Suprapubic skin (tissue), 4 donors: Measurements from ENCODE around the gene UGT2B11. TPM values are rescaled to one million over a fixed set of nuclear protein-coding genes. Genes with fewer than 3 reads are reported as not detected.
"Not testable (repeated sequence)": the region's sequence is repeated elsewhere in the genome, so short reads cannot be mapped to it uniquely, and the experiment has no call there.

Source experiments
- DNase-seq, 2 donors: peaks; one replicate each; pipeline ENCODE4 v3.0.0-alpha.2; 2019; ENCODE audit warnings: low spot score in 2 of 2
- H3K27ac ChIP-seq: fragments of 200-600 bp; sonication (generic); one replicate; pipeline ENCODE4 v1.5.1; 2019
- H3K27me3 ChIP-seq: fragments of 200-600 bp; sonication (generic); one replicate; pipeline ENCODE4 v1.5.1; 2019
- H3K36me3 ChIP-seq: fragments of 200-600 bp; sonication (generic); one replicate; pipeline ENCODE4 v1.5.1; 2019
- H3K4me1 ChIP-seq: fragments of 200-600 bp; sonication (generic); one replicate; pipeline ENCODE4 v1.5.1; 2019
- H3K4me3 ChIP-seq: fragments of 200-600 bp; sonication (generic); one replicate; pipeline ENCODE4 v1.5.1; 2019; ENCODE audit warnings: mild to moderate bottlenecking
- H3K9me3 ChIP-seq: fragments of 200-600 bp; sonication (generic); one replicate; pipeline ENCODE4 v1.5.1; 2019
- EP300 ChIP-seq: sonication (generic); formaldehyde crosslinking; IDR thresholded peaks from one replicate; pipeline ENCODE4 v1.6.1; 2017; ENCODE audit warnings: antibody characterized with exemption
- POLR2A ChIP-seq, 2 donors: fragments of 450-650 bp; IDR thresholded peaks; one replicate each; pipeline ENCODE4 v1.6.1; 2017; ENCODE audit warnings: antibody characterized with exemption in 2 of 2, mild to moderate bottlenecking in 2 of 2, moderate library complexity in 2 of 2
- POLR2AphosphoS5 ChIP-seq, 3 donors: sonication (generic); formaldehyde crosslinking; IDR thresholded peaks; one replicate each; pipeline ENCODE4 v1.6.1; 2017; ENCODE audit warnings: antibody characterized with exemption in 3 of 3
- WGBS: methylation state at CpG from one replicate; pipeline ENCODE4 v1.1.5; 2018; 5-methylcytosine and 5-hydroxymethylcytosine counted together
- total RNA-seq, 4 donors: library from RNA; depleted of rRNA; stranded (reverse); fragments of >200 nt; gene quantifications; one replicate each; pipeline ENCODE4 v1.1.0, GENCODE V29; 2016
- TF ChIP-seq, protein P1 (sequence below), 2 donors: fragments of 200-600 bp in 1 of 2; fragments of 450-650 bp in 1 of 2; sonication (generic) in 1 of 2; IDR thresholded peaks; one replicate each; pipeline ENCODE4 v1.5.1; 2016 to 2019; ENCODE audit warnings: antibody characterized with exemption in 2 of 2, mild to moderate bottlenecking in 1 of 2, moderate library complexity in 1 of 2

UGT2B11 gene
- total RNA-seq, 4 donors from 2014 or later: 0.49 to 2.4 (median 1.9) TPM; not detected in 1

DNA sequence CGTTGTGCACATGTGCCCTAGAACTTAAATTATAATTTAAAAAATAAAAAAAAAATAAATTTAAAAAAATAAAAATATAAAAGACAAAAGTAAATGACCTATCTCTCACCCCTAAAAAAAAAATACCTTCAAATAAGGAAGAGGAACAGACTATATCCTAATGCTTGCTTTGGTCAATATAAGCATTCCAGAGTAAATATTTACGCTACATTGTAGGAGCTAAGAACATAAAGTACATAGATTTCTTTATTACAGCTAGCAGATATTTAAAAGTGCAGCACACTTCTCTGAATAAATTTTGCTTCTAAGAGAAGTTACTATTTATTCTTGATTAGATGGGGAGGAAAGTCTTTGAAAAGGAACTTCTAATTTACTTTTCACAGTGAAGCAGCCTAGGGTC is 24.5 kb upstream of the UGT2B11 start:
- no peak for TF ChIP-seq POLR2A (IDR thresholded peaks at IDR 0.05)
- no peak for TF ChIP-seq EP300
- TF ChIP-seq POLR2AphosphoS5 (IDR thresholded peaks at IDR 0.05): no peak
- TF ChIP-seq, protein P1, sequence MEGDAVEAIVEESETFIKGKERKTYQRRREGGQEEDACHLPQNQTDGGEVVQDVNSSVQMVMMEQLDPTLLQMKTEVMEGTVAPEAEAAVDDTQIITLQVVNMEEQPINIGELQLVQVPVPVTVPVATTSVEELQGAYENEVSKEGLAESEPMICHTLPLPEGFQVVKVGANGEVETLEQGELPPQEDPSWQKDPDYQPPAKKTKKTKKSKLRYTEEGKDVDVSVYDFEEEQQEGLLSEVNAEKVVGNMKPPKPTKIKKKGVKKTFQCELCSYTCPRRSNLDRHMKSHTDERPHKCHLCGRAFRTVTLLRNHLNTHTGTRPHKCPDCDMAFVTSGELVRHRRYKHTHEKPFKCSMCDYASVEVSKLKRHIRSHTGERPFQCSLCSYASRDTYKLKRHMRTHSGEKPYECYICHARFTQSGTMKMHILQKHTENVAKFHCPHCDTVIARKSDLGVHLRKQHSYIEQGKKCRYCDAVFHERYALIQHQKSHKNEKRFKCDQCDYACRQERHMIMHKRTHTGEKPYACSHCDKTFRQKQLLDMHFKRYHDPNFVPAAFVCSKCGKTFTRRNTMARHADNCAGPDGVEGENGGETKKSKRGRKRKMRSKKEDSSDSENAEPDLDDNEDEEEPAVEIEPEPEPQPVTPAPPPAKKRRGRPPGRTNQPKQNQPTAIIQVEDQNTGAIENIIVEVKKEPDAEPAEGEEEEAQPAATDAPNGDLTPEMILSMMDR (IDR thresholded peaks at IDR 0.05): no peak

DNA sequence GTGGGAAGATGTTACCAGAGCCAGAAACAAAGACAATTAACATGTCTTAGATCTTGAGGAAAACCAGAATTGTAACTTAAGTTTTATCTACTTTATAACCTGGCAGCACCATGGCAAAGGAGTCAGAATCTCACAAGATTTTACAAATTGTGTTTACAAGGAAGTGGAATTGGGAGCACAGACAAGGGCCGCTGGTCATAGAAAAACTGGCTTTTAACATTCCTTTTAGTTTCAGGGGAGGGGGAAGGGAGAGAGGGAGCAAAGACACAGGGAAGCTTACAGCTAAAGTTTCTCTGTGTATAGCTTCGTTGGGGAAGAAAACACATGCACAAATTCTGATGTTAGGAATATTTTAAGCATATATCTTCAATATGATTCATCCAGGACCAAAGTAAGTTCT is 10.3 kb upstream of the UGT2B11 start:
- DNase-seq: no peak
- H3K27ac ChIP-seq: no peak overlapping the region
- H3K9me3 ChIP-seq: no peaks in the 10 kb centered on the region
- no peaks in the 10 kb centered on the region for H3K4me1 ChIP-seq
- no peaks in the 10 kb centered on the region for H3K27me3 ChIP-seq
- TF ChIP-seq EP300: no peak
- TF ChIP-seq, protein P1 (IDR thresholded peaks at IDR 0.05): no peak
- no peak for TF ChIP-seq POLR2AphosphoS5 (IDR thresholded peaks at IDR 0.05)
- TF ChIP-seq POLR2A (IDR thresholded peaks at IDR 0.05): no peak
- H3K4me3 ChIP-seq: no peak overlapping the region
- WGBS: 40% methylated on average over 2 of the region's 2 CpGs
- no peaks in the 10 kb centered on the region for H3K36me3 ChIP-seq

More for the DNA sequence above, 24.5 kb upstream of the UGT2B11 start:
- 86% methylated on average over 2 of the region's 2 CpGs for WGBS
- H3K27me3 ChIP-seq: no peaks in the 10 kb centered on the region
- DNase-seq: no peak
- no peak overlapping the region for H3K4me3 ChIP-seq
- no peaks in the 10 kb centered on the region for H3K4me1 ChIP-seq
- H3K36me3 ChIP-seq: no peaks in the 10 kb centered on the region
- H3K27ac ChIP-seq: no peak overlapping the region
- no peaks in the 10 kb centered on the region for H3K9me3 ChIP-seq

DNA sequence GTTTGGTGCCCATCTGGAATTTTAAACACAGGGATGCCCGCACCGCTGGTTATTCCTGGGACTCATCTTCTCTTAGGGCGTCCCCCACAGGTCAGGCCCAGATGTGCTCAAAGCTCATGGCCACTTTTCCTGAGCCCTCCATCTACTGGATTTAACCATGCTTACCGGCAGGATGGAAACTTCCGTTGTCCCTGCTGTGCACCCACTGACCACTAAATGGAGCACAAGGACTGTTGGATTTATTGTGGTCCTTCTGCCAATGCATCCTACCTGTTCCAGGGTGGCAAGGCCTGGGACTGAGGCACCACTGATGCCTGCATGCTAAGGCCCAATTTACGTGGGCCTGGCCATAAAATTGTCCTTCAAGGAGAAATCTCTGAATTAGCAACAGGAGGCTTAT is 8.7 kb upstream of the UGT2B11 start:
- WGBS: 94% methylated on average over 6 of the region's 6 CpGs
- H3K27ac ChIP-seq, H3K4me3 ChIP-seq, DNase-seq, H3K36me3 ChIP-seq, H3K27me3 ChIP-seq, H3K9me3 ChIP-seq, H3K4me1 ChIP-seq: not testable (repeated sequence)

DNA sequence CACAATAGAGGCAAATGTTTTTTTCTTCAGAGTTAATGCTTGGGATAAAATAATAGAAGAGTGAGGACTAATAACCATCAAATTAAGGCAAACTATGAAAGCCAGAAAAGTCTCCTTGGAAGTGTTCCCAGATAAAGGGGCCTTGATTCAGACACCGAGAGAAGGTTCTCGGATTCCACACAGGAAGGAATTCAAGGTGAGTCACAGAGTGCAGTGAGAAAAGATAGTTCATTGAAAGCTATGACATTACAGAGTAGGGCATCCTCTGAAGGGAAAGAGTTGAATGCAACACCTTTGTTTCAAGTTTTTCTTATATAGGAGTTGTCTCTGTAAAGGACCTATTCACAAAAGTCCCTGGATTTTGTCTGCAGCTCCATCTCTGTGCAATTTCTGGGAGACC is 3.9 kb upstream of the UGT2B11 start:
- not testable (repeated sequence) for DNase-seq, H3K9me3 ChIP-seq, H3K27me3 ChIP-seq, H3K27ac ChIP-seq, H3K4me3 ChIP-seq, H3K36me3 ChIP-seq, H3K4me1 ChIP-seq
- 78% methylated on average over 2 of the region's 2 CpGs for WGBS

DNA sequence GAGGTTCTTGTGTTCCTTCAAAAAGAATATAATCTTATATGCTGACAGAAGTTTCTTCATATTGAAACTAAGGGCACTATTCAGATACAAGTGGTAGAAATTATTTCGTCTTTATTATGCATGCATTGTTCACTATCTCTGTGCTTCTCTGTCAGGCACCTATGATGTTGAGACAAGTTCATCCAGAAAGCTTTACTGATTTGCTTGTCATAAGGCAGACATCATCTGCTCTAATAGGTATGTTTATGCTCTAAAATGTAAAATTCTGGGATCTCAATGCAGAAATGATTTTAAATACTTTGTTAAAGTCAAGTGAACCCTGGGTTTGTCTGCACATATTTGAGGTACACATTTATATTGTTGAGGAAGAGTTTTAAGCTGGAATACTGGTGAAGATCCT is 3.6 kb downstream of the UGT2B11 start:
- H3K27me3 ChIP-seq: no peaks in the 10 kb centered on the region

GRCh38 chr4:69198506-69198905 is 16.0 kb downstream of the UGT2B11 start:
- not testable (repeated sequence) for H3K9me3 ChIP-seq, H3K4me1 ChIP-seq, H3K27me3 ChIP-seq, H3K36me3 ChIP-seq, H3K27ac ChIP-seq, DNase-seq, H3K4me3 ChIP-seq
- WGBS: 71% methylated on average over 4 of the region's 4 CpGs

More for the DNA sequence above, 3.6 kb downstream of the UGT2B11 start:
- H3K36me3 ChIP-seq: no peaks in the 10 kb centered on the region
- H3K9me3 ChIP-seq: no peaks in the 10 kb centered on the region
- WGBS: 80% methylated on average over 1 of the region's 1 CpG
- no peak for DNase-seq
- H3K4me1 ChIP-seq: no peaks in the 10 kb centered on the region
- H3K4me3 ChIP-seq: no peak overlapping the region
- no peak overlapping the region for H3K27ac ChIP-seq
- TF ChIP-seq, protein P1 (IDR thresholded peaks at IDR 0.05): no peak
- TF ChIP-seq POLR2A (IDR thresholded peaks at IDR 0.05) (no peak), EP300 (no peak), POLR2AphosphoS5 (IDR thresholded peaks at IDR 0.05) (no peak)

DNA sequence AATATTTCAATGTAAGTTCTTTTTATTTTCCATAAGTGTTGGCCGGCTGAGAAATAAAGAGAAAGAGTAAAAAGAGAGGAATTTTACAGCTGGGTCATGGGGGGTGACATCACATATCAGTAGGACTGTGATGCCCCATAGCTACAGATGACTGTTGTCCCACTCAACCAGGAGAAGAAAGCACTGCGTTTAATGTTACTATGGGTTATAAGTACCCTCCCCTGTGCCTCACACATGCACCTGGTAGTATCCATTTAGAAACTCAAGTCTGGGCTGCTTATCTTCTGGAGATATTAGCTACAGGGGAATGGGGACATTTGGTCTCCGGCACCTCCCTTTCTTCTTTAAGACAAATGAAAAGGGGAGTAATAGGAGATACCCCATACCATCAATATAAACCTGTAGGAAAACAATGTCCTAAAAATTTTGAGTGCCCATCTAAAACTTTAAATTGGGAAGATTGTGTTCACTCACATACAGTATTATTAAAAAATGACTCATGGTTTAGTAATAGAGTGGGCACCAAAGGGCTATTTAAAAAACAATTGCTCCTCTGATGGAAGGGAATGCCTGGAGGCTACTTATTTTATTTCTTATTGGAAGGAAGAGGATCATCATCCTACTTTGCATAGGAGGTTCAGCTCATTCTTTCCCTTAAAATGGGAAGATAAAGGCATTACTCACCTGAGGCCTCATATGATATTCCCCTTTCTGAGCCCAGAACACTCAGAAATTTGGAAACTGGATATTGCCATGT is 18.2 kb downstream of the UGT2B11 start:
- 86% methylated on average over 3 of the region's 3 CpGs for WGBS
- no peak for DNase-seq
- no peak overlapping the region for H3K4me3 ChIP-seq
- H3K36me3 ChIP-seq: no peaks in the 10 kb centered on the region
- TF ChIP-seq POLR2AphosphoS5 (IDR thresholded peaks at IDR 0.05): no peak
- TF ChIP-seq, protein P1 (IDR thresholded peaks at IDR 0.05): no peak
- TF ChIP-seq EP300: no peak
- no peak for TF ChIP-seq POLR2A (IDR thresholded peaks at IDR 0.05)
- no peaks in the 10 kb centered on the region for H3K9me3 ChIP-seq
- no peak overlapping the region for H3K27ac ChIP-seq
- H3K4me1 ChIP-seq: no peaks in the 10 kb centered on the region
- H3K27me3 ChIP-seq: no peaks in the 10 kb centered on the region
